Astrocyte (in vitro differentiated cells and primary cell): ENCODE results near the gene STK39. TPM values are rescaled to one million over a fixed set of nuclear protein-coding genes. Genes with fewer than 3 reads are reported as not detected.

Source experiments
- DNase-seq: peaks from one replicate; pipeline ENCODE4 v3.0.0-alpha.2; 2010; ENCODE audit warnings: low read depth
- FAIRE-seq: peaks from 2 replicates; lab custom pipeline; 2011; peaks lifted over from hg19 to GRCh38; lab: Jason Lieb, UNC
- H2AFZ ChIP-seq: 2 replicates; pipeline ENCODE4 v1.6.0; 2012; ENCODE audit warnings: low read depth, low read length, inconsistent platforms
- H3K27ac ChIP-seq: 2 replicates; pipeline ENCODE4 v1.5.1; 2011; ENCODE audit warnings: low read depth, low read length, inconsistent platforms
- H3K27me3 ChIP-seq: 2 replicates; pipeline ENCODE4 v1.6.0; 2011; ENCODE audit warnings: low read length, inconsistent platforms; ENCODE audit not compliant: insufficient read depth
- H3K36me3 ChIP-seq: 2 replicates; pipeline ENCODE4 v1.5.1; 2011; ENCODE audit warnings: low read length, inconsistent platforms; ENCODE audit not compliant: insufficient read depth
- H3K4me1 ChIP-seq: 2 replicates; pipeline ENCODE4 v1.5.1; 2011; ENCODE audit warnings: low read length, inconsistent platforms; ENCODE audit not compliant: insufficient read depth
- H3K4me2 ChIP-seq: 2 replicates; pipeline ENCODE4 v1.6.0; 2012; ENCODE audit warnings: low read length, inconsistent platforms
- H3K4me3 ChIP-seq: 2 replicates; pipeline ENCODE4 v1.5.1; 2011; ENCODE audit warnings: low read depth, mild to moderate bottlenecking, low read length, inconsistent platforms; ENCODE audit not compliant: insufficient read depth
- H3K79me2 ChIP-seq: 2 replicates; pipeline ENCODE4 v1.6.0; 2012; ENCODE audit warnings: mild to moderate bottlenecking, low read length, inconsistent platforms; ENCODE audit not compliant: insufficient read depth
- H3K9ac ChIP-seq: 2 replicates; pipeline ENCODE4 v1.6.0; 2012; ENCODE audit warnings: mild to moderate bottlenecking, low read length, inconsistent platforms
- H3K9me3 ChIP-seq: 2 replicates; pipeline ENCODE4 v1.5.1; 2012; ENCODE audit warnings: low read depth, mild to moderate bottlenecking, low read length, inconsistent platforms; ENCODE audit not compliant: insufficient read depth
- H4K20me1 ChIP-seq: 2 replicates; pipeline ENCODE4 v1.6.0; 2012; ENCODE audit warnings: low read length, inconsistent platforms; ENCODE audit not compliant: insufficient read depth
- H3K27ac Mint-ChIP-seq: one replicate; pipeline ENCODE4 v1.8.0; 2021; ENCODE audit warnings: mild to moderate bottlenecking, mixed read lengths; ENCODE audit not compliant: unreplicated experiment
- H3K27me3 Mint-ChIP-seq: one replicate; pipeline ENCODE4 v1.8.0; 2021; ENCODE audit warnings: low read depth, mixed read lengths; ENCODE audit not compliant: unreplicated experiment
- H3K36me3 Mint-ChIP-seq: one replicate; pipeline ENCODE4 v1.8.0; 2021; ENCODE audit warnings: low read depth, mixed read lengths; ENCODE audit not compliant: unreplicated experiment
- H3K4me1 Mint-ChIP-seq: one replicate; pipeline ENCODE4 v1.8.0; 2021; ENCODE audit warnings: low read depth, mixed read lengths; ENCODE audit not compliant: unreplicated experiment
- H3K4me3 Mint-ChIP-seq: one replicate; pipeline ENCODE4 v1.8.0; 2021; ENCODE audit warnings: mild to moderate bottlenecking, moderate library complexity, mixed read lengths; ENCODE audit not compliant: unreplicated experiment
- H3K9me3 Mint-ChIP-seq: one replicate; pipeline ENCODE4 v1.8.0; 2021; ENCODE audit warnings: mild to moderate bottlenecking, mixed read lengths; ENCODE audit not compliant: unreplicated experiment
- CTCF ChIP-seq: IDR thresholded peaks from 2 replicates; pipeline ENCODE4 v1.5.1; 2011; ENCODE audit warnings: low read depth, mild to moderate bottlenecking, inconsistent platforms, low read length, moderate library complexity; ENCODE audit not compliant: insufficient read depth
- EZH2 ChIP-seq: IDR thresholded peaks from 2 replicates; pipeline ENCODE4 v1.6.1; 2012; ENCODE audit warnings: mild to moderate bottlenecking, low read length, inconsistent platforms; ENCODE audit not compliant: insufficient read depth
- total RNA-seq: library from RNA; stranded (reverse); gene quantifications from 2 replicates; pipeline ENCODE4 v1.2.1, GENCODE V29; 2021

Gene STK39
- total RNA-seq, 1 donor from 2014 or later, result 23.4 TPM

GRCh38 chr2:168021800-168022587, 225.4 kb downstream of the STK39 start:
- Histone ChIP-seq H3K9ac (no peak overlapping the region), H3K27me3 (no peaks in the 10 kb centered on the region), H3K79me2 (no peaks in the 10 kb centered on the region), H3K9me3 (no peaks in the 10 kb centered on the region), H3K4me1 (no peaks in the 10 kb centered on the region), H3K4me2 (no peak overlapping the region), H3K36me3 (peaks cover 6% of the 10 kb centered on the region), H3K4me3 (no peak overlapping the region), H3K27ac (no peak overlapping the region), H4K20me1 (no peaks in the 10 kb centered on the region), H2AFZ (no peak overlapping the region)
- peaks cover 8% of the 10 kb centered on the region for H3K36me3 Mint-ChIP-seq
- no peak for DNase-seq
- H3K4me1 Mint-ChIP-seq, result no peaks in the 10 kb centered on the region
- H3K4me3 Mint-ChIP-seq, result no peak overlapping the region
- no peaks in the 10 kb centered on the region for H3K27me3 Mint-ChIP-seq
- no peak overlapping the region for H3K27ac Mint-ChIP-seq
- FAIRE-seq, result peak; percentile 13
- TF ChIP-seq EZH2, result no peak
- no peak for TF ChIP-seq CTCF
- no peaks in the 10 kb centered on the region for H3K9me3 Mint-ChIP-seq

- Histone ChIP-seq H3K36me3 (peaks cover 8% of the 10 kb centered on the region), H3K27me3 (no peaks in the 10 kb centered on the region), H4K20me1 (no peaks in the 10 kb centered on the region), H3K9ac (no peak overlapping the region), H3K79me2 (no peaks in the 10 kb centered on the region), H3K9me3 (no peaks in the 10 kb centered on the region), H3K4me3 (no peak overlapping the region), H3K27ac (no peak overlapping the region), H2AFZ (no peak overlapping the region), H3K4me1 (no peaks in the 10 kb centered on the region), H3K4me2 (no peak overlapping the region)
- no peak overlapping the region for H3K27ac Mint-ChIP-seq
- H3K9me3 Mint-ChIP-seq, result no peaks in the 10 kb centered on the region
- H3K36me3 Mint-ChIP-seq, result no peaks in the 10 kb centered on the region
- TF ChIP-seq EZH2, result no peak
- no peak for TF ChIP-seq CTCF
- no peaks in the 10 kb centered on the region for H3K27me3 Mint-ChIP-seq
- H3K4me1 Mint-ChIP-seq, result no peaks in the 10 kb centered on the region
- FAIRE-seq (no peak), DNase-seq (no peak)
- H3K4me3 Mint-ChIP-seq, result no peak overlapping the region
These were observed 232.0 kb downstream of the STK39 start for GRCh38 chr2:168015274-168015953.

GRCh38 chr2:168009900-168010299, 237.5 kb downstream of the STK39 start:
- TF ChIP-seq CTCF, result no peak
- TF ChIP-seq EZH2, result no peak
- Histone ChIP-seq H3K9ac (no peak overlapping the region), H3K27me3 (no peaks in the 10 kb centered on the region), H2AFZ (no peak overlapping the region), H3K4me2 (no peak overlapping the region), H3K9me3 (no peaks in the 10 kb centered on the region), H3K4me3 (no peak overlapping the region), H3K27ac (no peak overlapping the region), H3K36me3 (peaks cover 8% of the 10 kb centered on the region), H4K20me1 (no peaks in the 10 kb centered on the region), H3K79me2 (no peaks in the 10 kb centered on the region), H3K4me1 (no peaks in the 10 kb centered on the region)
- Mint-ChIP-seq H3K4me1 (no peaks in the 10 kb centered on the region), H3K27me3 (no peaks in the 10 kb centered on the region), H3K36me3 (peaks cover 26% of the 10 kb centered on the region), H3K27ac (no peak overlapping the region), H3K9me3 (peaks cover 2% of the 10 kb centered on the region), H3K4me3 (no peak overlapping the region)
- no peak for FAIRE-seq
- DNase-seq, result no peak
